GOT3 (cell line): ENCODE measurements around the gene NECTIN2.
"Not testable (repeated sequence)": the region's sequence is repeated elsewhere in the genome, so short reads cannot be mapped to it uniquely, and the experiment has no call there.

Source experiments
- DNase-seq: peaks from one replicate; lab custom pipeline; 2025; ENCODE audit warnings: mixed read lengths; lab: John Stamatoyannopoulos, UW

The NECTIN2 gene

GRCh38 chr19:44884566-44884965 lies 38.5 kb downstream of the NECTIN2 start:
- no peak for DNase-seq

DNA sequence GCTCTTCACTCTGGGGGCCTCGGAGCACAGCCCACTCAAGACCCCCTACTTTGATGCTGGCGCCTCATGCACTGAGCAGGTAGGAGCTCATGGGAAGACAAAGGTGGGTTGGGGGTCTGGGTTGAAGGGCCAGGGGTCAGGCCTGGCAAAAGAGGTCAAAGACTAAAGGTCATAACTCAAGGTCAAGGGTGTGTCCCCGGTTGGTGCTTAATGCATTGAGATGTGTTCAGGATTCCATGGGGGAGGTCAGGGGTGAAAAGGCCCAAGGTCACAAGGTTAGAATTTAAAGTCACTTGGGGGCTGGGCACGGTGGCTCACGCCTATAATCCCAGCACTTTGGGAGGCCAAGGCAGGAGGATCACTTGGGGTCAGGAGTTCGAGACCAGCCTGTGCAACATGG lies 40.0 kb downstream of the NECTIN2 start:
- no peak for DNase-seq

DNA sequence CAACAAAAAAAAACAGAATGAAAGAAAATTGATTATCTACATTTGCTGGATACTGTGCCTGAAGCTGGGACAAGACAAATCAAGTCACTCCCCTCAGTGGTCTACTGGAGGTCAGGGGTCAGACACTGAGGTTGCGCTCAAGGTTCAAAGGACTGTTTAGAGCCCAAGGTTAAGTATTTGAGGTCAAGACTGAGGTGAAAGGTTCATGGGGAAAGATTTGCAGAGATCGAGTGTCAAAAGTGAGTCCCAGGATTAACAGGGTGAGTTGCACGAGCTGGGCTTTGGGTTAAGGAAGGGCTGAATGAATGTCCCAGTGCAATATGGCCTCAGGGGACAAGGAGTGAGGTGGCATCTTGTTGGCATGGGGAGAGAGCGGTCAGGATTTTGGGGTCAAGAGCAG lies 41.6 kb downstream of the NECTIN2 start:
- DNase-seq, result no peak

GRCh38 chr19:44888335-44888734 lies 42.2 kb downstream of the NECTIN2 start:
- DNase-seq, result not testable (repeated sequence)

- no peak for DNase-seq
Measured at GRCh38 chr19:44889830-44890365, 43.8 kb downstream of the NECTIN2 start.

GRCh38 chr19:44890366-44891015 lies 44.4 kb downstream of the NECTIN2 start:
- peak; percentile 98 for DNase-seq

DNA sequence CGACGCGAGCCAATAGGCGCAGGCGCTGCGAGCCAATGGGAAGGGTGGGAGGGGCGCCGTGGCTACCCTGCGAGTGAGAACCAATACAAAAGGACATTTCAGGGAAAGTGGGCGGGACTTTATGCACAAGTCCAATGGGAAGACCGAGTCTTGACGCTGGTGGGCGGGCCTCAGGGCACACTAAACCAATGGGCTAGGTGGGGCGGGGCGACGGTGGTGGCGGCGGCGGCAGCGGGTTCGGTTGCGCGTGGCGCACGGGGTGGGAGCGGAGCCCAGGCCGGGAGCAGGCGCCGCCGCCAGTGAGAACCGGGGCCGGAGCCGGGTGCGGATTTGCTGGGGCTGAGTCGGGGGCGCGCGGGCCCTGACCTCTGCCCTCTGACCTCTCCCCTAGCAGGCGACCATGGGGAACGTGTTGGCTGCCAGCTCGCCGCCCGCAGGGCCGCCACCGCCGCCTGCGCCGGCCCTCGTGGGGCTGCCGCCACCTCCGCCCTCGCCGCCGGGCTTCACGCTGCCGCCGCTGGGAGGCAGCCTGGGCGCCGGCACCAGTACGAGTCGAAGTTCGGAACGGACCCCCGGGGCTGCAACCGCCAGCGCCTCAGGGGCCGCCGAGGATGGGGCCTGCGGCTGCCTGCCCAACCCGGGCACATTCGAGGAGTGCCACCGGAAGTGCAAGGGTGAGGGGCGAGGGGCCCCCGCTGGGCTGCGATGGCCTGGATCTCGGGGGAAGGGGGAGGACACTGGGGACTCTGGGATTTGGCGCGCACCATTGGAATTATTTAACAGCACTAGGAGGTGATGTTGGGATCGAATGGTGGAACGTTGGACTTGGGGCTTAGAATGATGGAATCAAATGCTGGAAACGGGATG lies 45.2 kb downstream of the NECTIN2 start, which contains the start of gene TOMM40:
TOMM40 (plus strand) TSS at position 239 of the 867 bp plus-strand sequence; CDS start at position 401, 162 bp downstream.
- DNase-seq, result no peak

DNA sequence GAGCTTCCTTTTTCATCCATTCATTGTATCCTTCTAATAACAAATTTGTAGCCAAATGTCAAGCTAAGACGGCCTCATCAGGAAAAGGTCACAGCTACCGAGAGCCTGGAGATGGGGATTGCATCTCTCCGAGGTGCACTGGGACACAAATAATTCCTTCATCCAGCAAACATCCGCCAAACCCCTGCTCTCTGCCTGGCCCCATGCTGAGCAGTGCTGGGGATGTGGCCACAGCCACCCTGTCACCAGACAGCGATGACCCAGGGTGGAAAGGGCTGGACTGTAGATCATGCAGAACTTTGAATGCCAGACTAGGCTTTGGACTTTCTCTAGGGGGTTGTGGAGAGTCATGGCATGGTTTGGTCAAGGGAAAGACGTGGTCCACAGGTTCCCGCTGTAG lies 46.8 kb downstream of the NECTIN2 start:
- DNase-seq, result no peak

DNA sequence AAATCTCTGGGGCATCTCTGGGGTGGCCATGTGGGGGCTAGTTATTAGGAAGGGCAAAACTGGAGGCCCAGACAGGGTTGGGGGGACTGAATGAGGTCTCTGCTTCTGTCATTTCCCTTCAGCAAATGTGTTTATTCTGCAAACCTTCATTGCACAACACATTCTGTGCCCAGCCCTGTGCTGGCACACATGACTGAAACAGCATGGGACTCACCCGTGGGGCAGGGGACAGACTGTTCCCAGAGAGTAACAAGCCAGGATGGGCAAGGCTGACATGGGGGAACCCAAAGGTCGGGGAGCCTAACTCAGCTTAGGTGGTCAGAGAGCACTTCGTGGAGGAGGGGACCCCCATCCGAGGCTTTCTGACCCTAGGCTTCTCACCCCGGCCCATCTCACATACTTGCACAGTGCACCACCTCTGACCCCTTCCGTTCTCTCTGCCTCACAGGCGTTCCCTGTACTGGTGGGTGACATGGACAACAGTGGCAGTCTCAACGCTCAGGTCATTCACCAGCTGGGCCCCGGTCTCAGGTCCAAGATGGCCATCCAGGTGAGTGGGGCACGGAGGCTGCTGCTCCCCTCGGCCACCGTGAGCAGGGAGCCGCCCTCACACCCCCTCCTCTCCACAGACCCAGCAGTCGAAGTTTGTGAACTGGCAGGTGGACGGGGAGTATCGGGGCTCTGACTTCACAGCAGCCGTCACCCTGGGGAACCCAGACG lies 47.4 kb downstream of the NECTIN2 start:
- no peak for DNase-seq

DNA sequence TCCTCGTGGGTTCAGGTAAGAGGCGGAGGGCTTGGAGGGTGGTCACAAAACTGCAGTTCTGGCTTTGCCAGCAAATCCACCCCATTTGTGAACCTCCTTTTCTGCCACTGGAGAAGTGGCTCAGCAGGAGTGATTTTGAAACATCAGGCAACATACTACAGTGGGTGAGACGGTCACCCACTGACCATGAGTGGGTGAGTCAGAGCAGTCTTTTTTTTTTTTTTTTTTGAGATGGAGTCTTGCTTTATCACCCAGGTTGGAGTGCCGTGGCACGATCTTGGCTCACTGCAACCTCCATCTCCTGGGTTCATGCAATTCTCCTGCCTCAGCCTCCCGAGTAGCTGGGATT lies 47.9 kb downstream of the NECTIN2 start:
- no peak for DNase-seq

- DNase-seq, result no peak
Measured at GRCh38 chr19:44894946-44895345, 48.8 kb downstream of the NECTIN2 start.

GRCh38 chr19:44897835-44898234 lies 51.7 kb downstream of the NECTIN2 start:
- no peak for DNase-seq

DNA sequence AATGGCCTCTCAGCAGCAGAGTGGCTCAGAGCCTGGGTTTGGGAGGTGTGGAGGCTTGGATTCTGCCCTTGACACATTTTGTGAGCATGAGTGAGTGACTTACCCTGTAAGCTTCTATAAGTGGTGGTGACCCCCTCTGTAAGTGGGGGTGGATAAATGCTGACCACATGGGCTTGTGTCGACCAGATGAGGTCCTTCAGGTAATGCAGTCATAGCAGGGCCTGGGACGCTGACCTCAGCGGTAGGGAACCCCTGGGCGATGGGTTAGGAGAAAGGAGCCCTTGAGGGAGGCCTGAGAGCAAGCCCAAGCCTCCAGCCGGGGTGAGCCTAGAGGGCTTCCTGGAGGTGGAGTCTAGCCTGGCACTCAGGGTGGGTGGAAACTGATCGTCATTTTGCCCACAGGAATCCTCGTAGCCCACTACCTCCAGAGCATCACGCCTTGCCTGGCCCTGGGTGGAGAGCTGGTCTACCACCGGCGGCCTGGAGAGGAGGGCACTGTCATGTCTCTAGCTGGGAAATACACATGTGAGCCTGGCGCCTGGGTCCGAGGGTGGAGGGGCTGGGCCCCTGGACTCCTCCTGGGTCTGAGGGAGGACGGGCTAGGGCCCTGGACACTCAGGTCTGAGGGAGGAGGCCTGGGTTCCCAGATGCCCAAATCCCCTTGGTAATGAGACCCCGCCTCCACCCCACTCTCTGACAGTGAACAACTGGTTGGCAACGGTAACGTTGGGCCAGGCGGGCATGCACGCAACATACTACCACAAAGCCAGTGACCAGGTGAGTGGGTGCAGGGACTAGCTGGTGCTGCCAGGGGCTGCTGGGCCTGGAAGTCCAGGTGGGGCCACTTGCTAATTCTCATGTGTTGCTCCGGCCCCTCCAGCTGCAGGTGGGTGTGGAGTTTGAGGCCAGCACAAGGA lies 54.5 kb downstream of the NECTIN2 start:
- no peak for DNase-seq

- DNase-seq, result no peak
Measured at GRCh38 chr19:44903216-44903601, 57.1 kb downstream of the NECTIN2 start.

DNA sequence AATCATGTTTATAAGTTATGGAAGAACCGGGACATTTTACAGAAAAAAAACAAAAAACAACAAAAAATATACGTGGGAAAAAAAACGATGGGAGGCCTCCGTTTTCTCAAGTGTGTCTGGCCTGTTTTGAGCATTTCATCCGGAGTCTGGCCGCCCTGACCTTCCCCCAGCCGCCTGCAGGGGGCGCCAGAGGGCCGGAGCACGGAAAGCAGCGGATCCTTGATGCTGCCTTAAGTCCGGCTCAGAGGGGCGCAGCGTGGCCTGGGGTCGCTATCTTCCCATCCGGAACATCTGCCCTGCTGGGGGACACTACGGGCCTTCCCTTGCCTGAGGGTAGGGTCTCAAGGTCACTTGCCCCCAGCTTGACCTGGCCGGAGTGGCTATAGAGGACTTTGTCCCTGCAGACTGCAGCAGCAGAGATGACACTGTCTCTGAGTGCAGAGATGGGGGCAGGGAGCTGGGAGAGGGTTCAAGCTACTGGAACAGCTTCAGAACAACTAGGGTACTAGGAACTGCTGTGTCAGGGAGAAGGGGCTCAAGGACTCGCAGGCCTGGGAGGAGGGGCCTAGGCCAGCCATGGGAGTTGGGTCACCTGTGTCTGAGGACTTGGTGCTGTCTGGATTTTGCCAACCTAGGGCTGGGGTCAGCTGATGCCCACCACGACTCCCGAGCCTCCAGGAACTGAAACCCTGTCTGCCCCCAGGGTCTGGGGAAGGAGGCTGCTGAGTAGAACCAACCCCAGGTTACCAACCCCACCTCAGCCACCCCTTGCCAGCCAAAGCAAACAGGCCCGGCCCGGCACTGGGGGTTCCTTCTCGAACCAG lies 57.7 kb downstream of the NECTIN2 start:
- DNase-seq, result peak; percentile 34

DNA sequence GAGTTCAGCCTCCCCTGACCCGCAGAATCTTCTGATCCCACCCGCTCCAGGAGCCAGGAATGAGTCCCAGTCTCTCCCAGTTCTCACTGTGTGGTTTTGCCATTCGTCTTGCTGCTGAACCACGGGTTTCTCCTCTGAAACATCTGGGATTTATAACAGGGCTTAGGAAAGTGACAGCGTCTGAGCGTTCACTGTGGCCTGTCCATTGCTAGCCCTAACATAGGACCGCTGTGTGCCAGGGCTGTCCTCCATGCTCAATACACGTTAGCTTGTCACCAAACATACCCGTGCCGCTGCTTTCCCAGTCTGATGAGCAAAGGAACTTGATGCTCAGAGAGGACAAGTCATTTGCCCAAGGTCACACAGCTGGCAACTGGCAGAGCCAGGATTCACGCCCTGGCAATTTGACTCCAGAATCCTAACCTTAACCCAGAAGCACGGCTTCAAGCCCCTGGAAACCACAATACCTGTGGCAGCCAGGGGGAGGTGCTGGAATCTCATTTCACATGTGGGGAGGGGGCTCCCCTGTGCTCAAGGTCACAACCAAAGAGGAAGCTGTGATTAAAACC lies 58.4 kb downstream of the NECTIN2 start:
- DNase-seq, result no peak

- no peak for DNase-seq
Measured at GRCh38 chr19:44905437-44906160, 59.5 kb downstream of the NECTIN2 start, which contains the start of gene APOE. Gene APOE, plus strand, starts transcription at chr19:44905796. Its CDS starts 829 bp downstream, at chr19:44906625.

- DNase-seq, result no peak
Measured at GRCh38 chr19:44907613-44908012, 61.5 kb downstream of the NECTIN2 start.

GRCh38 chr19:44908074-44908835 lies 62.2 kb downstream of the NECTIN2 start:
- DNase-seq, result no peak
